ENCODE measurements around the gene CACNA2D1. TPM values are rescaled to one million over a fixed set of nuclear protein-coding genes. Genes with fewer than 3 reads are reported as not detected.
"Not testable (repeated sequence)": the region's sequence is repeated elsewhere in the genome, so short reads cannot be mapped to it uniquely, and the experiment has no call there.

CACNA2D1 gene
- total RNA-seq, 1 donor from 2014 or later: 197 TPM

DNA sequence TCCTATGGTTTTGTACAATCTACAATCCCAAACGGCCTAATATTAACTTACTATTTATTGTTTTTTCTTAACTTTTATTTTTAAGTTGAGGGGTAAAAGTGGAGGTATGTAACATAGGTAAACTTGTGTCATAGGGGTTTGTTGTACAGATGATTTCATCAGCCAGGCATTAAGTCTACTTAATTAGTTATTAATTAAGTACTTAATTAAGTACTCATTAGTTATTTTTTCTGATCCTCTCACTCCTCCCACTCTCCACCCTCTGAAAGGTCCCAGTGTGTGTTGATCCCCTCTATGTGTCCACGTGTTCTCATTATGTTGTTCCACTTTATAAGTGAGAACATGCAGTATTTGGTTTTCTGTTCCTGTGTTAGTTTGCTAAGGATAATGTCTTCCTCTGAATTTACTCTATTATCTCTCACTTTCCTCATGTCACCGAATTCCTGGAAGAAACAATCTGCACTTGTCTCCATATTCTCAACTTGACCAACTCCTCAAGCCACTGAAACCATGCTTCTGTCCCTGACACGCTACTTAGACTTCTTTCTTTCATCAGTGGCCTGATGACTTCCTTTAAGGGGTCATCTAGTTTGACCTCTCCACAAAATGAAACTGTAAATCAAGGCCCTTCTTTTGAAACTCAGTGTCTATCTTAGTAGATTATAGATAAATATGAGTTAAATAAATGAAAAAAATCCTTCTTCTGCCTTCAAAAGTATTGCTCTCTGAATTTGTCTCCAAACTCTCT lies 9.1 kb downstream of the CACNA2D1 start:
- no peak for DNase-seq

DNA sequence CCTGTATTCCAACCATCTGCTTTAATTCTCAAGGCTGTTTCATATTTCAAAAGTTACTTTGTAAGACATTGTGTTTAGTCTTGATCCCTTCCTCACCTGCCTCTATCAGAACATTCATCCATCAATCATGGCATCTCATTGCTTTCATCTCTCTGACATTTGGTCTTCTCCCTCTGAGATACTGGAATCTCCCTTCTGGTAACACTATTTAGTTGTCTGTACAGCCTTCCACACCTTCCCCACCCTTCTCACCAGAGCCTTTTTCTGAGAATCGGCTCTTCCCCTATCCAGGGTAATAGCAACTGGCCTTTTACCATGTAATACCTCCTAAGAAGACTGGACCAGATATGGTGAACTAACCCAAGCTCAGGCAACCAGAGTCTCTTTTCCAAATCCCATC lies 10.1 kb downstream of the CACNA2D1 start:
- no peak for DNase-seq

DNA sequence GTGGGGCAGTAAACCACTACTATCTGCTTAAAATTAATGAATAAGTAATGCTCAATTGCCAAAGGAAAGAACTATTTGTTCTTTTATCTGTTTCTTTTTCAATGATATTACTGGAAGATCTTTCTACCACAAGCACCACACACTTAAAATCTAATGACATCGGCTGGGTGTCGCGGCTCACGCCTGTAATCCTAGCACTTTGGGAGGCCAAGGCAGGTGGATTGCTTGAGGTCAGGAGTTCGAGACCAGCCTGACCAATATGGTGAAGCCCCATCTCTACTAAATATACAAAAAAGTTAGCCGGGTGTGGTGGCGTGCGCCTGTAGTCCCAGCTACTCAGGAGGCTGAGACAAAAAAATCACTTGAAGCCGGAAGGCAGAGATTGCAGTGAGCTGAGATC lies 10.8 kb downstream of the CACNA2D1 start:
- not testable (repeated sequence) for DNase-seq

- DNase-seq: no peak
Measured at GRCh38 chr7:82430500-82431465, 12.8 kb downstream of the CACNA2D1 start.

DNA sequence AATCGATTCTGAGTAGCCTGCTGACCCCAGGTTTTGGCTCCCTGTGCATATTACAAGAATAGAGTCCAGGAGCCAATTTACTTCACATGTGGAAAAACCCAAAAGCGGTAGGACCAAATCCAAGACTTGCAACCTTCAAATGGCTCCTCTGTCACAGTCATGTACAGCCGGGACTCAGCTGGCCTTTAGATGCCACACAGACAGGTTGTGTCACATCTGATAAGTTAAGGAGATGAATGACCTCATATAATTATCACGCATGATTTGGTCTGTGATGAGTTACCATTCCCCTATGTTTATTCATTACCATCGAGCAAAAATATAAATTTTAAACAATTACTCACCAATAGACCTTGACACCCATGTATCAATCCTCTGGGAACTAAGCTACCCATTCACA lies 14.2 kb downstream of the CACNA2D1 start:
- no peak for DNase-seq

DNA sequence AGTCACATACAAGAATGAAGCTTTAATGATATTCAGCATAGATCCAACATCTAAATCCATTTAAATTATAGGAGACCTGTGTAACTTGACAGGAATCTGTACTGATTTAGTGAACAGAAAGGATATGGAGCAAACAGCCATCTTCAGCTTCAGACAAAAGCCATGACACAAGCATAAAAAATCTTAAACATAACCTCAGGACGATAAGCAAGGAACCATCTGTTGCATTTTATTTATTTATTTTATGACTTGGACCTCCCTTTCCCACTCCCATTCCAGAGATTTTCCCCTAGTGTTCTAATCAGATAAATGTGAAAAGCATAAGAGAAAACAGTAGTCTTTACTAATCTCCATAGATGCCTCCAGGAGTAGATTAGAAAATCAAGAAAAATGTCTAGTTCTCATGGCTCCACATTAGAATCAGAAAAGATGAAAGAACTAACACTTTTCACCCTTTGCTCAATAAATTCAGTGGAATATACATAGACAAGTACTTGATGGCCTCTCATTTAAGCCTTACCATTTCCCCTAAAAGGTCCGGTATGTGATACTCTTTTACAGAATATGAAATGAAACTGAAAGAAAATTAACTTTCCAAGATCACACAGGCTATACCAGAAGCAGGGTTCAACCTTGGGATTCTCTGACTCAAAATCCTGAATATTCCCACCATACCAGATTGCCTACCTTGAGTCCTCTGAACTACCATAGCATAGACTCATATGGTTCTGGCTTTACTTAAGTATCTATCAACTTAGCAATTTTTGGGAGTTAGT lies 15.2 kb downstream of the CACNA2D1 start:
- DNase-seq: no peak

GRCh38 chr7:82423446-82423845 lies 20.1 kb downstream of the CACNA2D1 start:
- DNase-seq: no peak

GRCh38 chr7:82419200-82419599 lies 24.4 kb downstream of the CACNA2D1 start:
- DNase-seq: no peak

DNA sequence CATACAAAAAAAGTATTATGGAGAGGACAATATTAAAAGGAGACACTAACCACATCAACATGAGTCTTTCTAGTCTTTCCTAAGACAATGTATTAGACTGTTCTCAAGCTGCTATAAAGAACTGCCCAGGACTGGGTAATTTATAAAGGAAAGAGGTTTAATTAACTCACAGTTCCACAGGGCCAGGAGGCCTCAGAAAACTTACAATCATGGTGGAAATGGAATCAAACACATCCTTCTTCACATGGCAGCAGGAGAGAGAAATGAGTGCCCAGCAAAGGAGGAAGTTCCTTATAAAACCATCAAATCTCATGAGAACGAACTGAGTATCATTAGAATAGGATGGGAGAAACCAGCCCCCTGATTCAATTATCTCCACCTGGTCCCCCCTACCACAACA lies 25.7 kb downstream of the CACNA2D1 start:
- DNase-seq: no peak

- DNase-seq: no peak
Measured at GRCh38 chr7:82416402-82416801, 27.2 kb downstream of the CACNA2D1 start.

DNA sequence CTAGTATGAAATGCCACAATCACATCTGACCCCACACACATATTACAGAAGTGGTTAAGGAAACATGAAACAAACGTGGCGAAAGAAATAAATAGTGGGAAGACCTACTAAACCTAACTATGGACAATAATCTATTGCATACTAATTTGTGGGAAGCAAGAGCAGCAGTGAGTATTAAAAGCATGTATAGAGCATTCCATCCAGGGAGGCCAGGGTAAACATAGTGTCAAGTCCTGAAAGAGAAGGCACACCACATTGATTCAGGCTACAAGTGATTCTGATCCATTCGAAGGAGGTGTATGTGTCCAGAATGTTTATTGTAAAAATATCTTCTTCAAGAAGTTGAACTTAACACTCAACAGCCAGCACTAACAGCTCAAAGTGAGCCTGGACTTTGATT lies 29.2 kb downstream of the CACNA2D1 start:
- DNase-seq: no peak

DNA sequence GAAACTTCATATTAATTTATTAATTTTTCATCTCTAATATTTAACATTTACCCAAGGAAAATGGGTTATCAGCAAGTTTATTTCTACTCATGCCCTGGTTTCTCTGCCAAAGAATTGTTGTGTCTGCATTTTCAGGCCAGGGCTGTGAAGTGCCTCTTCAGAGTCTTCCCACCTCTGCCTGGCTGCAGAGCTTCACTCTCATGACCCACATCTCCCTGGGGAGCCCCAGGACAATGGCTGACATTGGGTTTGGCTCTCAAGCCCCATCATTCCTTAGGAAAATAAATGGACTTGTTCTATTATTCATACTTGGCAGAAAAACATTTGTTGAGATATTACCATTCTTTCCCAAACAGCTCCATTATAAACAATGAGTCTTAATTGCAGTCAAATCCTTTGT lies 30.3 kb downstream of the CACNA2D1 start:
- no peak for DNase-seq

GRCh38 chr7:82411732-82412131 lies 31.8 kb downstream of the CACNA2D1 start:
- DNase-seq: no peak

DNA sequence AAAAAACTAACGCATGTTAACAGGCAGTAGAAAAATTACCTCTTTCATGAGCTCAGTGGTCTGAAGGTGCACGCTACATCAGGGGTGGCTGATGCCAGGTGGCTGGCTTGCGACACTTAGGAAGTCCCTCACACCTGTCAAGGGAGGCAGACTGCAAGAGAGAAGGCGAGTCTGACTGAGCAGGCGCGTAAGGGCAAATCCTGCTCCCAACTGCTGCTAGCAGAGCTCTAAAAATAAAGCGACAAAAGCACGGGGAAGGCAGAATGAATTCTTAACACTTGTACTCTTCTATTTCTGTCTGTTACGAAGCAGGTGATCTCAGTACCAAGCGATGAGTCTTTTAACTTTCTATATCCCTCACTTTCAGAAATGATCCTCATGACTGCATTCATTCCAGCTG lies 33.1 kb downstream of the CACNA2D1 start:
- DNase-seq: peak; percentile 79

- peak; percentile 37 for DNase-seq
Measured at GRCh38 chr7:82406937-82407336, 36.6 kb downstream of the CACNA2D1 start.

DNA sequence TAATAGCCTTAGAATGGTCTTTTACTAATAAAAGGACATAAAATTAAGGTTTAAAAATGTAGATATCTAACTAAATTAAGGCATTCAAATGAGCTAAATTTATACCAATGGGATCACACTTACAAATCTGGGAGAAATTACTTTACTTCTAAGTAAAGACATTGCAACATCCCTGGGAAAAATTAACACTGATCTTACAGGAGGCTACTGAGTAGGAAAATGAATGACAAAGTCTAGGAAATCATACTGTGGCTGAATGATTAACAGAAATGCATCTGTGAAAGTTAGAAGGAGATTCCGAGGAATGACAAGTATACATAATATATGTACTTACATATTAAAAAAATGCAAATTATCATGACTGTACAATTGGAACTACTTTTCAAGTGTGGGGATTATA lies 38.3 kb downstream of the CACNA2D1 start:
- no peak for DNase-seq

DNA sequence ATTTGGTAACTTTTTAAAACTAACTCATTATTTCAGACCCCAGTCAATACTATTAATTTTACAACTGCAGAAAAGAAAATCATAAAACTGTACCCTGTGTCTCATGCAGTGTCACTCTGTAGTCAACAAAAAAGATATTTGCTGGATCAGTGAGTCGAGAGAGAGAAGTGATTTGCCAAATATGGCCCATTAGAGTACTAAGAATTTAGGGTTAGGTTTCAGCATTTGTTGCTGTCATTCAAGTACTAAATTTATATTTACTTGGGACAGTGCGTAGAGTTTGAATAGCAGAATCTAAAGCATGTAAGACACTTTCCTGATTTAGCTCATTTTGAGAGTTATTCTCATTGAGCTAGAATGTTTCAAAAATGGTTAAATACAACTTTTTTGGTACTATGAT lies 38.9 kb downstream of the CACNA2D1 start:
- DNase-seq: peak; percentile 81

DNA sequence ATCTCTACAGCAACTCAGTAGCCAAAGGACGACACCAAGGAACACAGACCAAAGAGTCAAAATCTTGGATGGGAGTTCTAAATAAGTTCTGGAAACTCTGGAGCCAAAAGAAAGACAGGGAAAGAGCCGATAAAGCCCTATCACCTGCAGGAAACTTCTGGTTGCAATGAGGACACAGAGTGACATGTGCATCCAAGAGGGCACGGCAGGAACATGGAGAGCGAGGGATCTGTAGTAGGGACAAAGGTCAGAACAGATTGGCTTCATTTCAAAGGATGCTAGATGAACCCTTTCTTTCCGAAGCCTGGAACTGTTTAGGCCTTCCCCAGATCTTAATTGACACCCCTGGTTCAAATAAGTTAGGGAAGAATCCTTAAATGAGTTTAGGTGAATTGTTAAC lies 39.5 kb downstream of the CACNA2D1 start:
- DNase-seq: no peak

DNA sequence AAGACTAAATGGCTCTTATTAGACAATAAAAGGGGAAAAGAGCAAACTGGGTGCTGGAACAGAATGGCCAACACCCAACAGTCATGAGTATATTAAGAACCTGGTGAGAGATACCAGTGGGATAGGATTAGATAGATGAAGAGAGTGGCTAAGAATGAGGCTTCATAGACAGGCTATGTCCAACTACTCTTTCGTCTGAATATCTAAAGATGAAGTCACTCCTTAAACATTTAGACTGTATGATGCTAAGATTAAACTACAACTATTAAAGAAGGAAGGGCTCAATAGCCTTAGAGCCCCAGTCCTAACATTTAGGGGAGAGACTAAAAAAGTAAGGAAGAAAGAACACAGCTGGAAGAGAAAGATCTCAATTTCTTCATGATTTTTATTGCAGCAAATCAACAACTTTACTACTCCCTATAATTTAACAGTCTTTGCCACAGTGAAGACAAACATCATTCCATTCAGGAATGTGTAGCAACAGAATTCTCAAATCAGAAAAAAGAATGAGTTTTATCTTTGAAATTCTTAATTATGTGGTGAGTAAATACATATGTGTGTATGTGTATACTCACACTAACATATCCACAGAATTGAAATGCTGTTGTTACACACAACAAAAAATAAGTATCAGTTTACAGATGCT lies 45.6 kb downstream of the CACNA2D1 start:
- DNase-seq: no peak

DNA sequence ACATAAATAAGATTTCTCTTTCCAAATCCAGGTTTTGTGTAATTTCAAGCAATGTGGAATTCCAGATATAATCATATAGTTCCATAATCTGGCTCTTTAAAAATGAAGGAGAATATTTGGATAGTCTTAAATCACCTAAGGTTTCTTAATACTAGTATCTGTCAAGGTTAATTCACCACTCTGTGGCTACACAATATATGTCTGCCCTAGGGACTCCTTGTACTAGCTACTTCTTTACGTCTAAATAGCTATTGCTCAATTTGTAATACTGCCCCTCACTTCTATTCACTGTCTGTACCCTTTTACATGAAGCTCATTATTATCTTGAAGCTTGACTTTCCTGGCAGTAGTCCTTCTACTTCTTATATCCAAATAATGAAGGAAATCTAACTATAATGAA lies 47.2 kb downstream of the CACNA2D1 start:
- DNase-seq: no peak

DNA sequence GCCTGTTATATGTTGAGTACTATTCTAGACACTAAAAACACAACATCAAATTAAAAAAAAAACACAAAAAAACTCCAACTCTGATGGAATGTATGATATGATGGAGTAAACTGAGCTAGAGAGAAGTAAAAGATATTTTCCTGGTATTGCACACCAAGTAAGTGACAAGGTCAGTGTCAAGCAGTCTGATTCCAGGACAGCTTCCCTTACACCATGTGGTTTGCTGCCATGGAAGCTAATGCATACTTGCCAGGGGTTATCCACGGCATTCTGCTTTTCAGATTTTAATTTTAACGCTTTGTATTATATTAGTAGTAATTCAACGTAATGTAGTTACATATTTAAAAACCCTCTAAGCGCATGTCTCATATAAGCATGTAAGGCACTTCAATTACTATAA lies 48.4 kb downstream of the CACNA2D1 start:
- DNase-seq: no peak

GRCh38 chr7:82393840-82394220 lies 49.7 kb downstream of the CACNA2D1 start:
- no peak for DNase-seq
